Stimulated activated naive B cell treated with anti-CD40 and anti-IgM and Interleukin-4, amounts not matched to agents 10 μg/mL and 1 μg/mL and 100 μg/mL, for 72 hours (primary cell): ENCODE measurements around the gene PSMF1.

Source experiments
- ATAC-seq, 2 donors: fragments of 150-1000 bp; cut with Tn5 transposase; replicated peaks; 2 replicates each; pipeline ENCODE4 v1.10.0; 2021; ENCODE audit warnings: moderate library complexity in 1 of 2
- DNase-seq: peaks from one replicate; pipeline ENCODE4 v3.0.0; 2021
- H3K27ac Mint-ChIP-seq: one replicate; pipeline ENCODE4 v1.8.0; 2022; ENCODE audit warnings: mild to moderate bottlenecking, mixed read lengths
- H3K27me3 Mint-ChIP-seq, 2 donors: one replicate each; pipeline ENCODE4 v1.8.0; 2022; ENCODE audit warnings: mixed read lengths in 2 of 2
- H3K36me3 Mint-ChIP-seq, 2 donors: one replicate each; pipeline ENCODE4 v1.8.0; 2022; ENCODE audit warnings: mixed read lengths in 2 of 2, mild to moderate bottlenecking in 1 of 2
- H3K4me1 Mint-ChIP-seq, 2 donors: one replicate each; pipeline ENCODE4 v1.8.0; 2022; ENCODE audit warnings: mixed read lengths in 2 of 2, mild to moderate bottlenecking in 1 of 2
- H3K4me3 Mint-ChIP-seq, 2 donors: one replicate each; pipeline ENCODE4 v1.8.0; 2022; ENCODE audit warnings: mild to moderate bottlenecking in 2 of 2, mixed read lengths in 2 of 2, moderate library complexity in 1 of 2
- H3K9me3 Mint-ChIP-seq, 2 donors: one replicate each; pipeline ENCODE4 v1.8.0; 2022; ENCODE audit warnings: mixed read lengths in 2 of 2, mild to moderate bottlenecking in 1 of 2

Gene PSMF1

GRCh38 chr20:1198751-1199150 is 80.3 kb downstream of the PSMF1 start:
- no peak overlapping the region for H3K27ac Mint-ChIP-seq
- no peak for DNase-seq
- peaks cover 10 to 16% of the 10 kb centered on the region in 2 donors for H3K27me3 Mint-ChIP-seq
- no peak for ATAC-seq
- H3K36me3 Mint-ChIP-seq: no peaks in the 10 kb centered on the region
- H3K4me1 Mint-ChIP-seq: no peaks in the 10 kb centered on the region
- no peak overlapping the region for H3K4me3 Mint-ChIP-seq
- no peaks in the 10 kb centered on the region for H3K9me3 Mint-ChIP-seq

- Mint-ChIP-seq H3K4me3 (no peak overlapping the region), H3K9me3 (no peaks in the 10 kb centered on the region), H3K4me1 (no peaks in the 10 kb centered on the region), H3K27ac (no peak overlapping the region), H3K36me3 (no peaks in the 10 kb centered on the region), H3K27me3 (peaks cover 10 to 15% of the 10 kb centered on the region in 2 donors)
- no peak for ATAC-seq
- DNase-seq: no peak
These were observed 80.9 kb downstream of the PSMF1 start for GRCh38 chr20:1199212-1199873.

- Mint-ChIP-seq H3K27ac (no peak overlapping the region), H3K36me3 (no peaks in the 10 kb centered on the region), H3K4me1 (no peaks in the 10 kb centered on the region), H3K27me3 (peaks cover 10 to 12% of the 10 kb centered on the region in 2 donors), H3K9me3 (no peaks in the 10 kb centered on the region), H3K4me3 (no peak overlapping the region)
- ATAC-seq: no peak
- no peak for DNase-seq
These were observed 81.6 kb downstream of the PSMF1 start for GRCh38 chr20:1199964-1200363.

- no peak for ATAC-seq
- Mint-ChIP-seq H3K27ac (peak within 1 kb of the TSS; percentile 69), H3K9me3 (no peaks in the 10 kb centered on the region), H3K27me3 (peaks cover 12% of the 10 kb centered on the region in 2 donors), H3K4me1 (no peaks in the 10 kb centered on the region), H3K36me3 (no peaks in the 10 kb centered on the region), H3K4me3 (no peak within 1 kb of the TSS)
- DNase-seq: no peak
These were observed 84.5 kb downstream of the PSMF1 start, which contains the start of gene C20orf202 for GRCh38 chr20:1202762-1203504. Gene C20orf202, plus strand, starts transcription at chr20:1203454. Its CDS starts 132 bp downstream, at chr20:1203586.

- Mint-ChIP-seq H3K9me3 (no peaks in the 10 kb centered on the region), H3K4me1 (no peaks in the 10 kb centered on the region), H3K36me3 (no peaks in the 10 kb centered on the region), H3K27me3 (peaks cover 11 to 16% of the 10 kb centered on the region in 2 donors), H3K4me3 (no peak overlapping the region), H3K27ac (no peak overlapping the region)
- ATAC-seq (no peak), DNase-seq (no peak)
These were observed 85.2 kb downstream of the PSMF1 start for GRCh38 chr20:1203630-1204029.

GRCh38 chr20:1204113-1204512 is 85.7 kb downstream of the PSMF1 start:
- peak overlapping the region; percentile 69 for H3K27ac Mint-ChIP-seq
- H3K36me3 Mint-ChIP-seq: no peaks in the 10 kb centered on the region
- H3K4me1 Mint-ChIP-seq: no peaks in the 10 kb centered on the region
- ATAC-seq (no peak), DNase-seq (no peak)
- no peaks in the 10 kb centered on the region for H3K9me3 Mint-ChIP-seq
- peaks cover 6 to 20% of the 10 kb centered on the region in 2 donors for H3K27me3 Mint-ChIP-seq
- H3K4me3 Mint-ChIP-seq: no peak overlapping the region

- Mint-ChIP-seq H3K36me3 (no peaks in the 10 kb centered on the region), H3K4me3 (no peak overlapping the region), H3K27ac (no peak overlapping the region), H3K4me1 (no peaks in the 10 kb centered on the region), H3K9me3 (no peaks in the 10 kb centered on the region), H3K27me3 (peaks cover 6 to 24% of the 10 kb centered on the region in 2 donors)
- ATAC-seq: no peak
- DNase-seq: no peak
These were observed 86.2 kb downstream of the PSMF1 start for GRCh38 chr20:1204576-1204975.

- H3K4me1 Mint-ChIP-seq: no peaks in the 10 kb centered on the region
- peaks cover 12 to 31% of the 10 kb centered on the region in 2 donors for H3K27me3 Mint-ChIP-seq
- no peak overlapping the region for H3K4me3 Mint-ChIP-seq
- no peak for ATAC-seq
- H3K27ac Mint-ChIP-seq: no peak overlapping the region
- no peaks in the 10 kb centered on the region for H3K9me3 Mint-ChIP-seq
- no peaks in the 10 kb centered on the region for H3K36me3 Mint-ChIP-seq
- no peak for DNase-seq
These were observed 87.4 kb downstream of the PSMF1 start for GRCh38 chr20:1205802-1206201.

- Mint-ChIP-seq H3K36me3 (no peaks in the 10 kb centered on the region), H3K27me3 (peaks cover 18 to 39% of the 10 kb centered on the region in 2 donors), H3K27ac (no peak overlapping the region), H3K4me3 (no peak overlapping the region), H3K9me3 (no peaks in the 10 kb centered on the region), H3K4me1 (no peaks in the 10 kb centered on the region)
- DNase-seq (no peak), ATAC-seq (no peak)
These were observed 88.2 kb downstream of the PSMF1 start for GRCh38 chr20:1206366-1207148.

GRCh38 chr20:1207293-1207878 is 89.0 kb downstream of the PSMF1 start:
- no peak overlapping the region for H3K4me3 Mint-ChIP-seq
- no peaks in the 10 kb centered on the region for H3K9me3 Mint-ChIP-seq
- H3K27ac Mint-ChIP-seq: no peak overlapping the region
- peaks cover 23 to 47% of the 10 kb centered on the region in 2 donors for H3K27me3 Mint-ChIP-seq
- H3K36me3 Mint-ChIP-seq: no peaks in the 10 kb centered on the region
- ATAC-seq (no peak), DNase-seq (no peak)
- no peaks in the 10 kb centered on the region for H3K4me1 Mint-ChIP-seq

GRCh38 chr20:1209447-1210387 is 91.3 kb downstream of the PSMF1 start:
- Mint-ChIP-seq H3K27me3 (peaks cover 29 to 59% of the 10 kb centered on the region in 2 donors), H3K9me3 (no peaks in the 10 kb centered on the region), H3K36me3 (no peaks in the 10 kb centered on the region), H3K27ac (no peak overlapping the region), H3K4me1 (peaks cover 3 to 7% of the 10 kb centered on the region in 2 donors), H3K4me3 (no peak overlapping the region)
- ATAC-seq (no peak), DNase-seq (no peak)

GRCh38 chr20:1210501-1210900 is 92.1 kb downstream of the PSMF1 start:
- no peak overlapping the region for H3K27ac Mint-ChIP-seq
- no peak overlapping the region for H3K4me3 Mint-ChIP-seq
- H3K27me3 Mint-ChIP-seq: peaks cover 33 to 67% of the 10 kb centered on the region in 2 donors
- H3K36me3 Mint-ChIP-seq: no peaks in the 10 kb centered on the region
- DNase-seq: no peak
- no peak for ATAC-seq
- no peaks in the 10 kb centered on the region for H3K9me3 Mint-ChIP-seq
- peaks cover 6 to 9% of the 10 kb centered on the region in 2 donors for H3K4me1 Mint-ChIP-seq

- no peaks in the 10 kb centered on the region for H3K9me3 Mint-ChIP-seq
- peaks cover 8 to 13% of the 10 kb centered on the region in 2 donors for H3K4me1 Mint-ChIP-seq
- H3K36me3 Mint-ChIP-seq: no peaks in the 10 kb centered on the region
- H3K27ac Mint-ChIP-seq: no peak overlapping the region
- no peak for ATAC-seq
- DNase-seq: no peak
- H3K27me3 Mint-ChIP-seq: peaks cover 42 to 69% of the 10 kb centered on the region in 2 donors
- H3K4me3 Mint-ChIP-seq: no peak overlapping the region
These were observed 93.6 kb downstream of the PSMF1 start for GRCh38 chr20:1212023-1212422.
